C4-2B (cell line): ENCODE data around the gene VARS1.

Experiments used
- CTCF ChIP-seq: fragments of 450-650 bp; conservative IDR thresholded peaks from 2 replicates; pipeline ENCODE4 v1.5.1; 2017; ENCODE audit warnings: mild to moderate bottlenecking
- ZFX ChIP-seq: fragments of 450-650 bp; IDR thresholded peaks from 2 replicates; pipeline ENCODE4 v1.6.1; 2017

DNA sequence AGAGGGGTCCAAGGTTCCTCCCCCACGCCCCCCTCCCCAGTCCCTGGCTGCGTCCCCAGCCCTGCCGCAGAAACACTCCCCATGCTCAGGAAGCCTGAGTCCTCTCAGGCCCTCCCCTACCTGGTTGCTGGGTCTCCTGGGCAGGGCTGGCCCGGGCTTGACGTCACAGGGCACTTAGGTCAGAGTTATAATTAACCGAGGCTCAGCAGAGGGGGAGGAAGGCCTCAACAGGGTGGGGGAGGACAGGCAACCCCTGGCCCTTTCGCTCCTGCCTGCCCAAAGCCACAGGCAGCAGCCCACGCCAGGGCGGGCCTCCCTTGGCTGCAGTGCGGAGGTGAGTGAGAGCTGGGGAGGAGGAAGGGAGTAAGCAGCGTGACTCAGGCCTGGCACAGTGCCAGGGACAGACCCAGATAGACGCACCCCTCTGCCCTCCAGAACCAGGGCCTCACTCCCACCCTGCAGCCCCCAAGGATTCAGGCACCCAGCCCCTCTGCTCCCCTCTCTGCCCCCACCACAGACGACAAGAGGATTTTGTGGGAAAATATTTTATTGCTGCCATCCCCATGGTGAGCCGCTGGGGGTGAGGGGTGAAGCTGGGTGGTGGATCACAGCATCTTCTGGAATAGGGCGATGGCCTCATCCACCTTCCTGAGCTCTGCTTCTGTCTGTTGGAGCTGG is 18.4 kb downstream of the VARS1 start, which contains the start of gene VWA7:
- TF ChIP-seq CTCF (no peak), ZFX (no peak)
